HG03432 (cell line): ENCODE measurements around the gene PHYHD1.
A peak's percentile ranks its signal among the peaks of the same experiment; 100 is the strongest.

ENCODE experiments used
- ATAC-seq: cut with Tn5 transposase; IDR thresholded peaks from one replicate; pipeline ENCODE4 v1.9.1; 2021; ENCODE audit warnings: mild to moderate bottlenecking, moderate library complexity; ENCODE audit not compliant: unreplicated experiment

Gene PHYHD1

GRCh38 chr9:128899566-128900322, 21.0 kb upstream of the PHYHD1 start:
- ATAC-seq: no peak

- no peak for ATAC-seq
Measured at GRCh38 chr9:128901379-128901778, 19.4 kb upstream of the PHYHD1 start.

- peak; percentile 5 for ATAC-seq
Measured at GRCh38 chr9:128901822-128902221, 19.0 kb upstream of the PHYHD1 start.

GRCh38 chr9:128902351-128903078, 18.3 kb upstream of the PHYHD1 start:
- ATAC-seq: peak; percentile 84

GRCh38 chr9:128903079-128903461, 17.7 kb upstream of the PHYHD1 start:
- no peak for ATAC-seq

GRCh38 chr9:128903871-128904620, 16.7 kb upstream of the PHYHD1 start:
- no peak for ATAC-seq

- no peak for ATAC-seq
Measured at GRCh38 chr9:128905964-128906363, 14.8 kb upstream of the PHYHD1 start.

- no peak for ATAC-seq
Measured at GRCh38 chr9:128906741-128907140, 14.0 kb upstream of the PHYHD1 start.

- ATAC-seq: no peak
Measured at GRCh38 chr9:128908372-128908771, 12.4 kb upstream of the PHYHD1 start.

GRCh38 chr9:128909859-128910258, 10.9 kb upstream of the PHYHD1 start:
- no peak for ATAC-seq

- no peak for ATAC-seq
Measured at GRCh38 chr9:128910906-128911305, 9.9 kb upstream of the PHYHD1 start.

- ATAC-seq: no peak
Measured at GRCh38 chr9:128911529-128912035, 9.2 kb upstream of the PHYHD1 start.

- ATAC-seq: no peak
Measured at GRCh38 chr9:128912270-128912853, 8.4 kb upstream of the PHYHD1 start.

- ATAC-seq: no peak
Measured at GRCh38 chr9:128913048-128913900, 7.5 kb upstream of the PHYHD1 start.

GRCh38 chr9:128913995-128914772, 6.6 kb upstream of the PHYHD1 start:
- no peak for ATAC-seq

- ATAC-seq: no peak
Measured at GRCh38 chr9:128916204-128916603, 4.6 kb upstream of the PHYHD1 start.

- no peak for ATAC-seq
Measured at GRCh38 chr9:128916745-128917144, 4.0 kb upstream of the PHYHD1 start.

- ATAC-seq: no peak
Measured at GRCh38 chr9:128917151-128917849, 3.5 kb upstream of the PHYHD1 start.

- ATAC-seq: no peak
Measured at GRCh38 chr9:128918921-128919320, 1.9 kb upstream of the PHYHD1 start.
